Calu3 (cell line): ENCODE measurements around the gene IFT81. TPM values are rescaled to one million over a fixed set of nuclear protein-coding genes. Genes with fewer than 3 reads are reported as not detected.
A peak's percentile ranks its signal among the peaks of the same experiment; 100 is the strongest.

Experiments
- BruUV-seq: library from RNA; stranded (reverse); fragments of 400-500 nt; replicated peaks from 2 replicates; lab custom pipeline; 2021; lab: Mats Ljungman, UMichigan
- CTCF ChIA-PET: fragments of 300-600 bp; sonication (Branson Sonifier 250); formaldehyde crosslinking; loops from one replicate; lab custom pipeline; 2022; ENCODE audit warnings: antibody characterized with exemption; lab: Charles Lee
- DNase-seq: peaks from one replicate; pipeline ENCODE4 v3.0.0; 2022
- H3K27ac Mint-ChIP-seq: one replicate; pipeline ENCODE4 v1.8.0; 2022; ENCODE audit warnings: mixed read lengths; ENCODE audit not compliant: unreplicated experiment
- H3K27me3 Mint-ChIP-seq: one replicate; pipeline ENCODE4 v1.8.0; 2022; ENCODE audit warnings: mixed read lengths; ENCODE audit not compliant: unreplicated experiment
- H3K36me3 Mint-ChIP-seq: one replicate; pipeline ENCODE4 v1.8.0; 2022; ENCODE audit warnings: mild to moderate bottlenecking, moderate library complexity, mixed read lengths; ENCODE audit not compliant: insufficient read depth, unreplicated experiment
- H3K4me1 Mint-ChIP-seq: one replicate; pipeline ENCODE4 v1.8.0; 2022; ENCODE audit warnings: mild to moderate bottlenecking, low read depth, mixed read lengths; ENCODE audit not compliant: unreplicated experiment
- H3K4me3 Mint-ChIP-seq: one replicate; pipeline ENCODE4 v1.8.0; 2022; ENCODE audit warnings: mild to moderate bottlenecking, low read depth, moderate library complexity, mixed read lengths; ENCODE audit not compliant: unreplicated experiment
- H3K9me3 Mint-ChIP-seq: one replicate; pipeline ENCODE4 v1.8.0; 2022; ENCODE audit warnings: low read depth, mixed read lengths; ENCODE audit not compliant: unreplicated experiment
- CTCF ChIP-seq: fragments of 200-600 bp; IDR thresholded peaks from one replicate; pipeline ENCODE4 v1.8.0; 2022; ENCODE audit warnings: antibody characterized with exemption; ENCODE audit not compliant: unreplicated experiment
- intact Hi-C: fragments of 100-400 bp; cut with micrococcal nuclease; formaldehyde crosslinking; loops from one replicate; pipeline ENCODE4 v1.10.0; 2022; ENCODE audit not compliant: unreplicated experiment
- total RNA-seq: library from RNA; stranded (reverse); gene quantifications from 2 replicates; pipeline ENCODE4 v1.2.3, GENCODE V29; 2022

Gene IFT81
- total RNA-seq, 1 experiment from 2014 or later = 16.4 TPM

DNA sequence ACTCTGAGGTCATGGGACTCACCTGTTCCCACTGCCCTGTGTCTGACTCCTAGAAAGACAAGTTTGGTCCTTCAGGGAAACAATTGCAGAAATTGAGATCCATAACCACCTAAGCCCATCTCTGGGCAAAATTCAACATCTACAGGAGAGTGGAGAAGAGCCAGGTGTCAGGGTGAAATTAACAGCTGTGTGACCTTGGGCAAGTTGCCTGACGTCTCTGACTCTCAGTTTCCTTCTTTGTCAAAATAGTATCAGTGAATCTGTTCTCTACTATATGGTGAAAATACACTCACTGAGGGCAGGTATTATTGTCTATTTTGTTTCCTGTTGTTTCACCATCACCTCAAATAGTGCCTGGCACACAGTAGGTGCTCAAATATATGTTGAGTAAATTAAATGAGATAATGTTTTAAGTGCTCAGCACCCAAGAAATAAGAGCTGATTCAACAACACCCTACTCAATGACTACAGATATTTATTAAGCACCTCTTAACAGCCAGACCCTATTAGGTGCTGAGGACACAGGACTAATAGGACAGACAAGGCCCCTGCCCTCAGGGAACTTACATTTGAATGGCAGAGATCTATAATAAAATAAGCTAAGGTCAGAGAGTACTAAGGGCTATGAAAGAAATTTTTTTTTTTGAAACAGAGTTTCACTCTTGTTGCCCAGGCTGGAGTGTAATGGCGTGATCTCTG is 14.2 kb upstream of the IFT81 start:
- Mint-ChIP-seq H3K36me3 (peaks cover 16% of the 10 kb centered on the region), H3K9me3 (no peaks in the 10 kb centered on the region), H3K4me1 (peaks cover 25% of the 10 kb centered on the region), H3K27ac (peak overlapping the region; percentile 94), H3K4me3 (peak overlapping the region; percentile 65), H3K27me3 (no peaks in the 10 kb centered on the region)
- intact Hi-C loops = loop anchor here (5.0 kb wide), 1 partner anchor 227 kb away; no protein-coding TSS in a partner anchor
- no TSS peak for BruUV-seq
- CTCF ChIA-PET = interaction anchor here (0.6 kb wide), 1 partner anchor 321 kb away, joined by 3 read pairs; no protein-coding TSS in a partner anchor
- DNase-seq = no peak
- TF ChIP-seq CTCF = no peak

DNA sequence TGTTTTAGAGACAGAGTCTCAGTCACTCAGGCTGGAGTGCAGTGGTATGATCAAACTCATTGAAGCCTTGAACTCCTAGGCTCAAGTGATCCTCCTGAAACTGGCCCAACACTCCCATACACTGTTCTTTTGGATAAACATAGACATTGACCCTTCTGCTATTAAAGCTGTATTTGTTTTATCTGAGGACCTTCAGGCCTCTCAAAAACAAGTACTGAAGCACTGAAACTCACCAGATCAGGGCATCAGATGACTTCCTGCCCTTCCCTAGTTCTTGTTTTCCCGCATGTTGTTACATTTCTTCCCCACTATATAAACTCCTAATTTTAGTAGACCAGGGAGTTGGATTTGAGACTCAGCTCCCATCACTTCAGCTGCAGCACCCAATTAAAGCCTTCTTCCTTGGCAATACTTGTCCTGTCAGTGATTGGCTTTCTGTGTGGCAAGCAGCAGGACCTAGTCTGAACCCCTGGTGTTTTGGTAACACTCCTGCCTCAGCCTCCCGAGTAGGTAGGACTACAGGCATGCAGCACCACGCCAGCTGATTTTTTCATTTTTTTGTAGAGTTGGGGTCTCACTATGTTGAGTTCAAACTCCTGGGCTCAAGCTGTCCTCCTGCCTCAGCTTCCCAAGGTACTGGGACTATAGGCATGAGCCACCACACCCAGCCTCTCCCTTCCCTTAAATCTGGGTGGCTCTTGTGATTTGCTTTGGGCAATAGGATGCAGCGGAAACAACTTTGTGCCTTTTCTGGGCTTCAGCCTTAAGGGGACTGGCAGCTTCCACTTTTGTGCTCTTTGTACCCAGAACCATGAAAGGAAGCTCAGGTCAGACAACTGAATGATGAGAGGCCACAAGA is 12.5 kb upstream of the IFT81 start:
- no peak for DNase-seq
- peaks cover 25% of the 10 kb centered on the region for H3K4me1 Mint-ChIP-seq
- no peak overlapping the region for H3K4me3 Mint-ChIP-seq
- TF ChIP-seq CTCF = no peak
- H3K27me3 Mint-ChIP-seq = no peaks in the 10 kb centered on the region
- intact Hi-C loops = no loop called here
- H3K27ac Mint-ChIP-seq = no peak overlapping the region
- no peaks in the 10 kb centered on the region for H3K9me3 Mint-ChIP-seq
- CTCF ChIA-PET = interaction anchor here (0.7 kb wide), 1 partner anchor 10 kb away, joined by 4 read pairs; no protein-coding TSS in a partner anchor
- no TSS peak for BruUV-seq
- H3K36me3 Mint-ChIP-seq = peaks cover 16% of the 10 kb centered on the region

- intact Hi-C loops = no loop called here
- Mint-ChIP-seq H3K36me3 (peaks cover 16% of the 10 kb centered on the region), H3K4me3 (no peak overlapping the region), H3K9me3 (no peaks in the 10 kb centered on the region), H3K4me1 (peaks cover 25% of the 10 kb centered on the region), H3K27me3 (no peaks in the 10 kb centered on the region), H3K27ac (no peak overlapping the region)
- CTCF ChIA-PET = interaction anchor here (0.7 kb wide), 1 partner anchor 11 kb away, joined by 4 read pairs; no protein-coding TSS in a partner anchor
- no peak for DNase-seq
- no TSS peak for BruUV-seq
- no peak for TF ChIP-seq CTCF
Observed at GRCh38 chr12:110112335-110112660, 11.9 kb upstream of the IFT81 start.

GRCh38 chr12:110114528-110114937 is 9.6 kb upstream of the IFT81 start:
- intact Hi-C loops = no loop called here
- peaks cover 15% of the 10 kb centered on the region for H3K4me1 Mint-ChIP-seq
- H3K27me3 Mint-ChIP-seq = peaks cover 1% of the 10 kb centered on the region

More at GRCh38 chr12:110114528-110114937, 9.6 kb upstream of the IFT81 start:
- H3K36me3 Mint-ChIP-seq = peaks cover 2% of the 10 kb centered on the region
- CTCF ChIA-PET = interaction anchor here (0.7 kb wide), 1 partner anchor 75 kb away, joined by 3 read pairs; no protein-coding TSS in a partner anchor
- no peak overlapping the region for H3K4me3 Mint-ChIP-seq
- H3K9me3 Mint-ChIP-seq = no peaks in the 10 kb centered on the region
- DNase-seq = no peak
- TF ChIP-seq CTCF = no peak
- no TSS peak for BruUV-seq
- no peak overlapping the region for H3K27ac Mint-ChIP-seq
